DND-41 (cell line): ENCODE data around the gene STAG3.
"Not testable (repeated sequence)": the region's sequence is repeated elsewhere in the genome, so short reads cannot be mapped to it uniquely, and the experiment has no call there.

Experiments
- ATAC-seq: fragments of 200-7000 bp; cut with Tn5 transposase; 3 replicates; pipeline ENCODE4 v1.9.1; 2021; ENCODE audit warnings: low read depth; ENCODE audit not compliant: insufficient read depth
- DNase-seq: peaks from one replicate; pipeline ENCODE4 v3.0.0-alpha.2; 2020
- H2AFZ ChIP-seq: 2 replicates; pipeline ENCODE4 v1.6.0; 2012; ENCODE audit warnings: low read depth, low read length
- H3K27ac ChIP-seq: 2 replicates; pipeline ENCODE4 v1.5.1; 2012; ENCODE audit warnings: low read length, inconsistent platforms
- H3K27me3 ChIP-seq: fragments of 200-600 bp; sonication (generic); 2 replicates; pipeline ENCODE4 v1.6.0; 2012; ENCODE audit warnings: low read length, mild to moderate bottlenecking, inconsistent platforms; ENCODE audit not compliant: insufficient read depth, poor library complexity
- H3K36me3 ChIP-seq: 2 replicates; pipeline ENCODE4 v1.5.1; 2012; ENCODE audit warnings: low read length, inconsistent platforms; ENCODE audit not compliant: insufficient read depth
- H3K4me1 ChIP-seq: 2 replicates; pipeline ENCODE4 v1.5.1; 2012; ENCODE audit warnings: mild to moderate bottlenecking, low read length; ENCODE audit not compliant: insufficient read depth
- H3K4me2 ChIP-seq: 2 replicates; pipeline ENCODE4 v1.6.0; 2012; ENCODE audit warnings: mild to moderate bottlenecking, moderate library complexity, low read length, inconsistent platforms; ENCODE audit not compliant: insufficient read depth
- H3K4me3 ChIP-seq, 2 experiments: fragments of 200-600 bp in 1 of 2; shearing (Covaris generic) in 1 of 2; 2 replicates each; pipeline ENCODE4 v1.5.1; 2012 to 2016; ENCODE audit warnings: inconsistent platforms in 2 of 2, low read length in 2 of 2, mild to moderate bottlenecking in 2 of 2, low read depth in 1 of 2, moderate library complexity in 1 of 2
- H3K79me2 ChIP-seq: 2 replicates; pipeline ENCODE4 v1.6.0; 2012; ENCODE audit warnings: low read length, inconsistent platforms; ENCODE audit not compliant: insufficient read depth
- H3K9ac ChIP-seq: 2 replicates; pipeline ENCODE4 v1.6.0; 2012; ENCODE audit warnings: low read depth, mild to moderate bottlenecking, inconsistent platforms, low read length, moderate library complexity
- H3K9me3 ChIP-seq: 2 replicates; pipeline ENCODE4 v1.5.1; 2012; ENCODE audit warnings: low read length, moderate library complexity, mild to moderate bottlenecking, inconsistent platforms; ENCODE audit not compliant: insufficient read depth, severe bottlenecking
- H4K20me1 ChIP-seq: 2 replicates; pipeline ENCODE4 v1.6.0; 2012; ENCODE audit warnings: low read length; ENCODE audit not compliant: insufficient read depth
- EZH2 ChIP-seq: IDR thresholded peaks from 3 replicates; pipeline ENCODE4 v1.6.1; 2012; ENCODE audit warnings: borderline replicate concordance, low read depth, mild to moderate bottlenecking, moderate library complexity, low read length, inconsistent platforms; ENCODE audit not compliant: severe bottlenecking
- TF ChIP-seq, protein P1 (sequence below): IDR thresholded peaks from 2 replicates; pipeline ENCODE4 v1.5.1; 2012; ENCODE audit warnings: borderline replicate concordance, low read length, moderate library complexity, mild to moderate bottlenecking; ENCODE audit not compliant: poor library complexity, severe bottlenecking; ENCODE audit errors: extremely low read depth

STAG3 gene

GRCh38 chr7:100191775-100192174, 14.1 kb downstream of the STAG3 start:
- Histone ChIP-seq H3K36me3 (no peaks in the 10 kb centered on the region), H3K4me1 (no peaks in the 10 kb centered on the region), H3K4me2 (no peak overlapping the region), H4K20me1 (no peaks in the 10 kb centered on the region), H3K9ac (no peak overlapping the region), H3K4me3 (no peak overlapping the region), H2AFZ (no peak overlapping the region), H3K27ac (no peak overlapping the region), H3K27me3 (no peaks in the 10 kb centered on the region), H3K9me3 (no peaks in the 10 kb centered on the region), H3K79me2 (no peaks in the 10 kb centered on the region)
- no peak for ATAC-seq
- DNase-seq, result no peak
- TF ChIP-seq, protein P1, sequence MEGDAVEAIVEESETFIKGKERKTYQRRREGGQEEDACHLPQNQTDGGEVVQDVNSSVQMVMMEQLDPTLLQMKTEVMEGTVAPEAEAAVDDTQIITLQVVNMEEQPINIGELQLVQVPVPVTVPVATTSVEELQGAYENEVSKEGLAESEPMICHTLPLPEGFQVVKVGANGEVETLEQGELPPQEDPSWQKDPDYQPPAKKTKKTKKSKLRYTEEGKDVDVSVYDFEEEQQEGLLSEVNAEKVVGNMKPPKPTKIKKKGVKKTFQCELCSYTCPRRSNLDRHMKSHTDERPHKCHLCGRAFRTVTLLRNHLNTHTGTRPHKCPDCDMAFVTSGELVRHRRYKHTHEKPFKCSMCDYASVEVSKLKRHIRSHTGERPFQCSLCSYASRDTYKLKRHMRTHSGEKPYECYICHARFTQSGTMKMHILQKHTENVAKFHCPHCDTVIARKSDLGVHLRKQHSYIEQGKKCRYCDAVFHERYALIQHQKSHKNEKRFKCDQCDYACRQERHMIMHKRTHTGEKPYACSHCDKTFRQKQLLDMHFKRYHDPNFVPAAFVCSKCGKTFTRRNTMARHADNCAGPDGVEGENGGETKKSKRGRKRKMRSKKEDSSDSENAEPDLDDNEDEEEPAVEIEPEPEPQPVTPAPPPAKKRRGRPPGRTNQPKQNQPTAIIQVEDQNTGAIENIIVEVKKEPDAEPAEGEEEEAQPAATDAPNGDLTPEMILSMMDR, result no peak
- no peak for TF ChIP-seq EZH2

DNA sequence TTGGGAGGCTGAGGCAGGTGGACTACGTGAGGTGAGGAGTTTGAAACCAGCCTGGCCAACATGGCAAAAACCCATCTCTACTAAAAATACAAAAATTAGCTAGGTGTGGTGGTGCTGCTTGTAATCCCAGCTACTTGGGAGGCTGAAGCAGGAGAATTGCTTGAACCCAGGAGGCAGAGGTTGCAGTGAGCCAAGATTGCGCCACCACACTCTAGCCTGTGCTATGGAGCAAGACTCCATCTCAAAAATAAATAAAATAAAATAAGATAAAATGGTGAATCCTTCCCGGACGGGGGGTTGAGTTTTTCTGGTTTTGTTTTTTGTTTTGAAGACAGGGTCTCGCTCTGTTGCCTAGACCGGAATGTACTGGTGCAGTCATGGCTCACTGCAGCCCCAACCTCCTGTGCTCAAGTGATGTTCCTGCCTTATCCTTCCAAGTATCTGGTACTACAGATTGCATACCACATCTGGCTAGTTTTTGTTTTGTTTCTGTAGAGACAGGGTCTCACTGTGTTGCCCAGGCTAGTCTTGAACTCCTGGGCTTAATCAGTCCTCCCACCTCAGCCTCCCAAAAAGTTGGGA, 14.7 kb downstream of the STAG3 start:
- not testable (repeated sequence) for DNase-seq, H3K36me3 ChIP-seq, H4K20me1 ChIP-seq, H3K27ac ChIP-seq, H3K4me1 ChIP-seq, H3K9ac ChIP-seq, H2AFZ ChIP-seq, H3K4me3 ChIP-seq, H3K79me2 ChIP-seq, H3K27me3 ChIP-seq, H3K4me2 ChIP-seq, H3K9me3 ChIP-seq, ATAC-seq

- TF ChIP-seq, protein P1, result no peak
- TF ChIP-seq EZH2, result no peak
- H3K4me2 ChIP-seq, result no peak overlapping the region
- H4K20me1 ChIP-seq, result no peaks in the 10 kb centered on the region
- no peaks in the 10 kb centered on the region for H3K4me1 ChIP-seq
- H3K79me2 ChIP-seq, result no peaks in the 10 kb centered on the region
- H2AFZ ChIP-seq, result no peak overlapping the region
- H3K9me3 ChIP-seq, result no peaks in the 10 kb centered on the region
- H3K4me3 ChIP-seq, result no peak overlapping the region
- H3K27ac ChIP-seq, result no peak overlapping the region
- H3K36me3 ChIP-seq, result no peaks in the 10 kb centered on the region
- H3K27me3 ChIP-seq, result no peaks in the 10 kb centered on the region
- no peak for DNase-seq
- ATAC-seq, result no peak
- no peak overlapping the region for H3K9ac ChIP-seq
Observed at GRCh38 chr7:100192969-100193368, 15.3 kb downstream of the STAG3 start.

DNA sequence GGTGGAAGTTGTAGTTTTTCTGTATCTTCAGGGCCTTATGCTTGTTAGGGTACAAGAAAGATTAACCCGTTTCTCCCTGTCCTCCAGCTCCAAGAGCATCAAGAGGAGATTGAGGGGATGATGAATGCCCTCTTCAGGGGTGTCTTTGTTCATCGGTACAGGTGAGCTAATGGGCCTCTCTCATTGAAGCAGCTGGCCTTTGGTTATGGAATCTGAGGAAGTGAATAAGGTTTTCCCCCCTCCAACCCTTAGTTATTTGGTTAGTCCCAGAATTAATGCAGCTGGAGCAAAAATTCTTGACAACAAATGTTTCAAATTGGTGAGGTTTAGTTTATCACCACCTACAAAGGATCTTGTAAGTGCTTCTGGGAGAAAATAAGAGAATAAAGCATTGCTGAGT, 17.5 kb downstream of the STAG3 start:
- no peak overlapping the region for H3K9ac ChIP-seq
- no peaks in the 10 kb centered on the region for H3K4me1 ChIP-seq
- H3K27me3 ChIP-seq, result no peaks in the 10 kb centered on the region
- H3K4me2 ChIP-seq, result no peak overlapping the region
- H3K36me3 ChIP-seq, result no peaks in the 10 kb centered on the region
- TF ChIP-seq EZH2, result no peak
- TF ChIP-seq, protein P1, result no peak
- DNase-seq (no peak), ATAC-seq (no peak)
- H3K4me3 ChIP-seq, result no peak overlapping the region
- H3K9me3 ChIP-seq, result no peaks in the 10 kb centered on the region
- no peaks in the 10 kb centered on the region for H4K20me1 ChIP-seq
- H3K27ac ChIP-seq, result no peak overlapping the region
- no peaks in the 10 kb centered on the region for H3K79me2 ChIP-seq
- H2AFZ ChIP-seq, result no peak overlapping the region

DNA sequence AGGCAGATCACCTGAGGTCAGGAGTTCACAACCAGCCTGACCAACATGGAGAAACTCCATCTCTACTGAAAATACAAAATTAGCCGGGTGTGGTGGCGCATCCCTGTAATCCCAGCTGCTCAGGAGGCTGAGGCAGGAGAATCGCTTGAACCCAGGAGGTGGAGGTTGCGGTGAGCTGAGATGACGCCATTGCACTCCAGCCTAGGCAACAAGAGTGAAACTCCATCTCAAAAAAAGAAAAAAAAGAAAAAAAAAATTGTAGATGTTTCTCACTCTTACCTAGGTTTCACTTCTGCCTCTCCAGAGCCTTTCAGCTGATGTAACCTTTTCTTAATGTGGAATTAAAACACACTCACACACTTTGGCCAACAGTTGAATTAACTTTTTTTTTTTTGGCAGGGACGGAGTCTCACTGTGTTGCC, 18.2 kb downstream of the STAG3 start:
- H4K20me1 ChIP-seq, H3K27me3 ChIP-seq, DNase-seq, H3K4me2 ChIP-seq, H3K79me2 ChIP-seq, H3K36me3 ChIP-seq, H3K27ac ChIP-seq, H3K4me1 ChIP-seq, H2AFZ ChIP-seq, H3K4me3 ChIP-seq, H3K9me3 ChIP-seq, H3K9ac ChIP-seq, ATAC-seq: not testable (repeated sequence)
